ES-I3 (cell line): ENCODE data around the gene TIGIT.

Experiments used
- H3K36me3 ChIP-seq: 2 replicates; pipeline ENCODE4 v1.6.1; 2013; ENCODE audit warnings: mild to moderate bottlenecking, low read length, control low read depth, moderate library complexity; ENCODE audit not compliant: insufficient read depth
- H3K4me1 ChIP-seq: 2 replicates; pipeline ENCODE4 v1.6.1; 2013; ENCODE audit warnings: mild to moderate bottlenecking, control low read depth, low read length; ENCODE audit not compliant: insufficient read depth
- H3K9ac ChIP-seq: 2 replicates; pipeline ENCODE4 v1.6.1; 2013; ENCODE audit warnings: low read depth, mild to moderate bottlenecking, low read length, moderate library complexity
- H3K9me3 ChIP-seq: 2 replicates; pipeline ENCODE4 v1.6.1; 2013; ENCODE audit warnings: mild to moderate bottlenecking, low read length, moderate library complexity; ENCODE audit not compliant: control insufficient read depth, insufficient read depth

The TIGIT gene

DNA sequence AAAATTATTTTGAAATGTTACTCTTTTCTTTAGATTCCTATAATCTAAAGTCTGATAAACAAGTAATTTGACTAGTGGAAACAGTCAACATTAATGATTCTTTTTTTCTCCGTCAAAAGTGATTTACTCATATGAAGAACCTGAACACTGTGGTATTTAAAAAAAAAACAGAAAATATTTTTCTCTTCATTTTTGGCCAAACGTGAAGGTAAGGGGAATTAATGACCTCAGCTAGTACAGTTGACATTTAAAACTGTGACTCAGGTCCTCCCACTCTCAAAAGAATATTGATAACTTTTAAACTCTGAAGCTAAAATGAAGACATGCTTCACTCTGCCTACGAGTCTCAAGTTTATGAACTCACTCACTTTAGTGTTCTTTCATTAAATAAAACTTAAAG, 34.5 kb downstream of the TIGIT start:
- Histone ChIP-seq H3K9ac (no peak overlapping the region), H3K9me3 (peaks cover 4% of the 10 kb centered on the region; the same call in 1 of the 2 replicates), H3K36me3 (no peaks in the 10 kb centered on the region), H3K4me1 (peaks cover 14% of the 10 kb centered on the region)

DNA sequence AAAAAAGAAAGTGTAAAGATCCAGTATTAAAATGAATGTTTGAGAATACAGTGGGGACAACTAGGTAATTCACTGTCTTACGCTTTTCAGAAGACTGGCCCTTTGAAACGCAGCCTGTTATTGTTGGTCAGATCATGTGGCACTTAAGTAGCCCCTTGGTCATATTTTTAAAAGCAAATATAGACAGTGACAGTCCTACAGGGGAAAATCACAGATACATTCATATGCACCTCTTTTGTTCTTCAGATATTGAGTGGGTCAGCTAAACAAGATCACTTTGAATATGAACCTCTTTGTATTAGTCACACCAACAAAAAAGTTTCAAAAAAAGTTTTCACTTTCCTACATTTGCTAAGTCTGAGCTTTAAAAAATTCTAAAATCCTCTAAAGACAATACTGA, 36.0 kb downstream of the TIGIT start:
- H3K4me1 ChIP-seq = peaks cover 8% of the 10 kb centered on the region
- no peaks in the 10 kb centered on the region for H3K36me3 ChIP-seq
- no peak overlapping the region for H3K9ac ChIP-seq
- H3K9me3 ChIP-seq = peaks cover 4% of the 10 kb centered on the region; the same call in 1 of the 2 replicates

DNA sequence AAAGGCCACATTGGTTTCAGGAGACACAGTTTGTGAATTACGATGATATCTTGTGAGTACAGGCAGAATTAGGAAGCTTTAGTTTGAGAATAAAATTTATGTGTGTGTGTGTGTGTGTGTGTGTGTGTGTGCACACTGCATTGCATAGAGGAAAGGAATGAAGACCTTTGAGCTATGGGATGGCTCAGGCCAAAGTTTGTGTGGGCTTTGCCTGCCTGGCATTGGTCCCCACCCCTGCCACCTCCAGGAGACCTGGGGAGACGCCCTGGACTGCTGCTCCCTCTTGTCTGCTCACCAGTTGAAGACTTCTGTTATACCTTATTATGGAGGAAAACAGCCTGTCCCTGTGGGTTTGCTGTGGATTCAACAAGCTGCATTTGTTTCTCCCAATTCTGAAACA, 37.2 kb downstream of the TIGIT start:
- Histone ChIP-seq H3K9ac (no peak overlapping the region), H3K9me3 (peaks cover 4% of the 10 kb centered on the region; the same call in 1 of the 2 replicates), H3K36me3 (no peaks in the 10 kb centered on the region), H3K4me1 (peaks cover 14% of the 10 kb centered on the region)

DNA sequence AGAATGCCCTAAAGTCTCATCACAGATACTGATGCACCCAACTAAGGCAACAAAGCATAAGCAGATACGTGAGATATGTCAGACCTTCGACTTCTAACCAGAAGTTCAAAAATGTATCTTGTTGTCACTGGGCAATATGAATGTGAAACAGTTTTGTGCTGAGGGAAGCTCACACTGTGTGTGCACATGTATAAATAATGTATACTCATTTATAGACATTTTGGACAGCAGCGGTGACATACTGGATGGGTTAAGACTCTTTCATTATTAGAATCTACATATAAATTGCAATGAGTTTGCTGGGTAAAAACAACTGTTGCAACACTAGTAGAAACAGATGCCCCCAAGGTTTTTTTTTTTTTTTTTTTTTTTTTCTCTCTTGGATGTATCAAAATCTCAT, 37.9 kb downstream of the TIGIT start:
- H3K9ac ChIP-seq = no peak overlapping the region
- peaks cover 14% of the 10 kb centered on the region for H3K4me1 ChIP-seq
- peaks cover 4% of the 10 kb centered on the region; the same call in 1 of the 2 replicates for H3K9me3 ChIP-seq
- H3K36me3 ChIP-seq = no peaks in the 10 kb centered on the region

DNA sequence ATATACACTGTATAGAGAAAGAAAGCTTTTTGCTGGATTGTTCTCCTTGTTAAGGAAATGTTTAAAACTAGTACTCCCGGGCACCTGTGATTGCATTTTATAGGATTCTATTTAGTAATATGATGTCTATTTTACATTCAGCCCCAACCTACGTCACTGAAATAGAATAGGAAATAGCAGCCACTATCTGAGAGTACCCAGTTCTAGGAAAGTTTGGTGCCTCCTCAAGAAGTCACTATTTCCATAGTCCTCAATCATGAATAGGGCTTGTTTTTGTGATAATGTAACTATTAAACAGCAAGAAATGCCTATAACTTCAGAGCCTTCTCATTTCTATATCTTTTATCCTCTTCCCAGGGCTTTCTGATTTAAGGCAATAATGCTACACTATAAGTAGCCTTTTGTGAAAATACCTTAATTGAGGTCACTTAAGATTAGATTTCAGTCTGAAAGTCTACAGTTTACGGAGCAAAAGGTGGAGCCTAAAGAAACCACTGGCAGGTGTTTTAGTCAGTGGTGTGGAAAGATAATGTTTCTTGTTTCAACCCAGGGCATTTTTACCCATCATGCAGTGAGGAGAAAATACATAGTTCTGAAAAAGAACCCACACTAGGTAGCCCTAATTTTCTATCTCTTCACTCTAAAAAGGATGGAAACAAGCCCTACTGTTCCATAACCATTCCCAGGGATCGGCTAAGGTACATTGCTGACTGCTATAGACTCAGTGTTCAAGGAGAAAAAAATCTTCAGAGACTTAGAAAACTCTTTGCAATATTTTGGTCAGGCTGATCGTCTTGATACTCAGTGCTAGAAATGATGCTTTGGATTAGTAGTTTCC, 38.7 kb downstream of the TIGIT start:
- Histone ChIP-seq H3K4me1 (peaks cover 14% of the 10 kb centered on the region), H3K9ac (no peak overlapping the region), H3K36me3 (no peaks in the 10 kb centered on the region), H3K9me3 (peaks cover 4% of the 10 kb centered on the region; the same call in 1 of the 2 replicates)

DNA sequence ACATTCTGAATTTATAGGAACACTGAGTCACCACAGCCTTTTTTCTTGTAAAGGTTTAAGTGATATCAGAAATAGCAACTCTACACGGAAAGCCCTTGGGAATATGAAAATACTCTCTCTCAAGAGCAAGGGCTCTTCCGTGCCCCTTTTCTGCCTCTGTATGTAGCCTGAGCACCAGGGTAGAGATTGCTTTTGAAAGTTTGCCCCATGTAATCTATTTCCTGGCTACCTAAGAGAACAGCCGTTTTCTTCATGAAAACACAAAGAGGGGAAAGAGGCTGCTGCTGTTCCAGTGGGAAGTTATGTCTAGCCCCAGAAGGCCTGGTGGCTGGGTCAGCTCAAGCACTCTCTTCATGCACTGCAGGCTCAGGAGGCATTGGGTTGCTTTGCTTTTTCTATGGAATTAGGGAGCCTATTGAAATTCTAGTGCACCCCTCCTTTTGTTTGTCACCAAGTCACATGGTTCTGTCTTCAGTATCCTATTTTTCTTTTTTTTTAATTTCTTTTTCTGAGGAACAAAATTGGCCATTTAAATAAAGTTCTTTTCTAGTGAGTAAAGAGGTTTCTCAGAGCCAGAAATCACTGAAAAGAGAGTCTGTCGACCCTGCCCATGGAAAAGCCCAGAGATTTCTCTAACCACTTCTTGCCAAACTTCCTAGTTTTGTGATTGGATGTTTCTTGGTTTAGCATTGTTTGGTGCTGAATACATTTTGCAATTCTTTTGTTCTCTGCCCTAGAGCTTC, 39.5 kb downstream of the TIGIT start:
- Histone ChIP-seq H3K9ac (no peak overlapping the region), H3K9me3 (peaks cover 4% of the 10 kb centered on the region; the same call in 1 of the 2 replicates), H3K36me3 (no peaks in the 10 kb centered on the region), H3K4me1 (peaks cover 14% of the 10 kb centered on the region)

DNA sequence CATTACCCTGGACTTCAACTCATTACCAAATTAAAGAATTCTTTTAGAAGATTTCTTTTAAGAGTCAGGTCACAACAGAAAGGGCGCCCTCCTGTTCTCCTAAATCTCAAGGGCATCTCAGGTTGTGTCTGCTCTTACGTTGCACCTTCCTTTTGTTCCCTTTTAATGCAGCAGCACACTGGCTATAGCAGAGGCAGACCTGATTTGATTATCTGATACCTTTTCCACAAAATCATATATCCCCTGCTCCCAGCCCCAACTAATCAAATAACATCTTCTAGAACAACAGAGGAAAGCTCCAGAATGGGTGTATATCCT, 40.1 kb downstream of the TIGIT start:
- Histone ChIP-seq H3K4me1 (peaks cover 14% of the 10 kb centered on the region), H3K36me3 (no peaks in the 10 kb centered on the region), H3K9me3 (peaks cover 4% of the 10 kb centered on the region; the same call in 1 of the 2 replicates), H3K9ac (no peak overlapping the region)

DNA sequence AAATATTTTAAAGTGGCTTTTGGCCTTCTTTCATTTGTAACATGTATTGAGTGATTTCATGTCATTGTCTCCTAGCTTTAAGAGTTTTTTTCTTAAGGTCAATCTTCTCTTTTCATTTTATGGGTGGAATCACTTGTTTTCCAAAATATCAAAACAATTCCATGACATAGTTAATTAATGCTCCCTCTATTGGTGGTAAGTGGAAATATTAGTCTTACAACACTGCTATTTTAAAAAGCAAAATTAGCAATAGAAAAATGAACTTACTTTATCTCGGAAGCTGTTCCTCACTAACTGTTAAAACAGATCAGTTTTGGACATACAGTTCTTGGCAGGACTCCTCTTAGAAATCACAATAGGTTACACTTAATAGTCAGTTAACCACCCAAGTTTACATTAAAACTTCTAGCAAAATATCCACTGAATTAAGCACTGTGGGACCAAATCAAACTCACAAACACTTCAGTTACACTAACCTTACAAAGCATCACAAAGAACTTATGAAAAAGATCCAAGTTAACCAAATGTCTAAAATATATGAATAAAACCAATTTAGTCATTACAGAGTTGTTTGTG, 42.4 kb downstream of the TIGIT start:
- Histone ChIP-seq H3K4me1 (peaks cover 14% of the 10 kb centered on the region), H3K9me3 (peaks cover 4% of the 10 kb centered on the region; the same call in 1 of the 2 replicates)

DNA sequence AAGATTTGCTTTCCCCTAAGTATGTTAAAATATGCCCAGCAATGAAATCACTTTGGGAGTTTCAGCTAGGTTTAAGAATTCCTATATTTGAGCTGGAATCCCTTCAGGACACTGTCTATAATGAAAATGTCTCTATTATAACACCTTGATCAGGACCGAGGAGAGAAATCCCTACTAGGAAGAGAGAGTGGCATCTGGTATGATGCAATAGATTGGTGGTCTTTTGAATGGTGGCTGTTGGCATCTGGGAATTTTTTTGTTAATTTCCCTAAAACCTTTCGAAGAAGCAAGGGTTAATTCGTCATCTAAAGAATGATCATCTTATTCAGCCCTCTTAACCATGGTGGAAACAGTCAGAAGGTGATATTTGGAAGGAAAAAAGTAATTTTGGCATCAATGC, 43.0 kb downstream of the TIGIT start:
- Histone ChIP-seq H3K9me3 (no peaks in the 10 kb centered on the region), H3K4me1 (peaks cover 14% of the 10 kb centered on the region), H3K9ac (no peak overlapping the region), H3K36me3 (no peaks in the 10 kb centered on the region)

More for the DNA sequence above, 42.4 kb downstream of the TIGIT start:
- Histone ChIP-seq H3K36me3 (no peaks in the 10 kb centered on the region), H3K9ac (no peak overlapping the region)

DNA sequence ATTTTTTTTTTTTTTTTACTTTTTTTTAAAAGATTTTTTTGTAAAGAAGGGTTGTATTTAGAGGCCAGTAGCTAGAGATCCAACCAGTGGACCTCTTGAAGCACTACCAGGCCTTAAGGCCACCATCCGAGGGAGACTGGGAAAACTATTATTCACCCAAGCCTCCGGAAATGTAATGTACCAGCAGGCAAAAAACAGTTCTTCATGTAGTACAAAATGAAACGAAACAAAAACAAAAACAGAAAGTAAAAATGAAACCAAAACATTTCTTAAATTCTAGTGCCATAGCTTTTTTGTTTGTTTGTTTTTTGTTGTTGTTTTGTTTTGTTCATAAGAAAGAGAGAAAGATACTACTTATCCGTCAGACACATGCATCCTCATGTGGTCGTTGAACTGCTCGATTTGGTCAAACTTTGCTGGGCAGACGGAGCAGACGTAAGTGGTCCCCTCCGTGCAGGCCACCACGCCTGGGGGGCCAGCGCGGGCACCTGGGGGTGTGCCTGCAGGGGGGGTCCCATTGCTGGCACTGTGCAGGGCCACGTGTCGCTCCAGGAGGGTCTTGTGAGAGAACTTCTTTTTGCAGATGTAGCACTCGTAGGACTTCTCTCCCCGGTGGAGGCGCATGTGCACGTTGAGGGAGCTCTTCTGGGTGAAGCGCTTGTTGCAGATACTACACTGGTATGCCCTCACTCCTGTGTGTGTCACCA, 45.0 kb downstream of the TIGIT start:
- Histone ChIP-seq H3K36me3 (no peaks in the 10 kb centered on the region), H3K9me3 (no peaks in the 10 kb centered on the region), H3K4me1 (peaks cover 6% of the 10 kb centered on the region), H3K9ac (no peak overlapping the region)

DNA sequence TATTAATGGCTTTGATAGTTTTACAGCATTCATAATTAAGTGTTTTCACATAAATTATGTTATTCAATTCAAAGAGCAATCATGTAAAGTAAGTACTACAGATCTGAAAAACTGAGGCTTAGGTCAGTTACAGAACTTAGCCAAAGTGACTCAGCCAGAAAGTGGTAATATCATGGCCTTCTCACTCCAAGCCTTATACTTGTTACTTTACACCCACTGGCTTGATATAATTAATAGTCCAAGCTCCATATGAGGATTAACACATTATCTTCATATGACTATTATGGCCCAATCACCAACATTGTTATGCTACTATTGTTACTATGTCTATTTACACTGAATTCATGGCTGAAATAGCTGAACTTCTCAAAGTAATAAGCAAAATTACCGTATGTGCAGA, 50.7 kb downstream of the TIGIT start:
- H3K36me3 ChIP-seq = no peaks in the 10 kb centered on the region
- no peak overlapping the region for H3K9ac ChIP-seq
- H3K9me3 ChIP-seq = no peaks in the 10 kb centered on the region
- H3K4me1 ChIP-seq = no peaks in the 10 kb centered on the region

DNA sequence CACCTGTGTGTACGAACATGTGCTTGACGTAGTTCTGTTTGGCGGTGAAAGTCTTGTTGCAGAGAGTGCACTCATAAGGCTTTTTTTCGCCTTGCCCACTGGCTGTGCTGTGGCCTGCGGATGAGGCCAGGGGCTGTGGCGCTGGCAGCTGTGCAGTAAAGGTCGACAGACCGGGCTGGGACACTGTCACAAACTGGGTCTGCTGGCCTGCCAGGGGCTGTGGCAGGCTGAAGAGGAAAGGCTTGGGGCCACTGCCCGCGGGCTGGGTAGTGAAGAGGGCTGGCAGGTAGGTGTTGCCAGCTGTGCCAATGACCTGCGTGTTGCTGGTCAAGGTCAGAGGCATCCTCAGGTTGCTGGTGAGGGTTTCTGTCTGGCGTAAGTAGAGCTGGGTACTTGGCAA, 56.4 kb downstream of the TIGIT start:
- Histone ChIP-seq H3K9me3 (no peaks in the 10 kb centered on the region), H3K36me3 (no peaks in the 10 kb centered on the region), H3K4me1 (peaks cover 3% of the 10 kb centered on the region), H3K9ac (no peak overlapping the region)

DNA sequence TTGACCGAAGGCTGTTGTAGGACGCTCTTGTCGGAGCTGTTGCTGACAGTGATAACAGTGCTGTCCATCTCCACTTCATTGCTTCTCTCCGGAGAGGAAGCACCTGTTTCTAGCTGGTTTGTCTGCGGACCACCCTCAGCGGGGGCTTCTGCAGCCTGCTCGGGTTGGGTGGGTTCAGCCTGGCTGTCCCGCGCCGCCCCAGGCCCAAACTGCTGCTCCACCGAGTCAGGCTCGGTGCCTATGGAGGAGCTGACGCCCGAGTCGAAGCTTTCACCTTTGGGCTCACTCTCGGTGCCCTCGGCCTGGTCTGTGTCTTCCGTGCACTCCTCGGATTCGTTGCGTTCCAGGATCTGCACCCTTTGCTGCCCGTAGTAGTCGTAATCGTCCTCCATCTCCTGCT, 56.9 kb downstream of the TIGIT start:
- Histone ChIP-seq H3K36me3 (no peaks in the 10 kb centered on the region), H3K9ac (no peak overlapping the region), H3K4me1 (peaks cover 7% of the 10 kb centered on the region), H3K9me3 (no peaks in the 10 kb centered on the region)

DNA sequence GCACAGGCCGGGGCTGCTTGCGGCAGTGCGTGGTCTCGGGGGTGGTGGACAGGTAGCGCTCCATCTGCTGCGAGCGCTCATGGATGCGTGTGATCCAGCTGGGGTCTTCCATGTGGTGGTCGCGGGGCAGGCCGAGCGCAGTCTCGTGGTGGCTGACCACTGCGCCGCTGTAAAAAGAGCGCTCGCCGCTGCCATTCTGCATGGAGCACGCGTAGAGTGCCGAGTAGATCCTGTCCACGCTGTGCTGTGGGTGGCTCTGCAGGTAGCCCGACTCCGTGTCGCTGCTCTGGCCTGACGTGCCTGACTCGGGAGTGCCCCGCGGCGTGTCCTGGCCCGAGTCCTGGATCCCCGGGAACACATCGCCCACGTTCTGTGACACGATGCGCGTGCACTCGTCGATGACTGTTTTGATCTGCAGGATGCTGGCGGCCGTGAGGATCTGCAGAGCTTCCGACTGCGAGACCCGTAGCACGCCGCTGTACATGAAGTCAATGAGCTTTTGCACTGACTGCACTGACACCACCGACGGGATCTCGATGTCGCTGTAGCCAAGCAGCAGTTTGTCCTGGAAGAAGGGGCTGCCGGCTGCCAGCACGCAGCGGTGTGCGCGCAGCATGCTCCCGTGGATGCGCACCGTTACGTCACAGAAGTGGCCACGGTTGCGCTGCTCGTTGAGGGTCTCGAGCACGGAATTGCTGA, 57.4 kb downstream of the TIGIT start:
- H3K9ac ChIP-seq = no peak overlapping the region
- no peaks in the 10 kb centered on the region for H3K9me3 ChIP-seq
- H3K36me3 ChIP-seq = no peaks in the 10 kb centered on the region
- H3K4me1 ChIP-seq = peaks cover 11% of the 10 kb centered on the region
